Eye (tissue), 1 donor: ENCODE data around the gene ERG.

Source experiments
- DNase-seq: peaks from one replicate; pipeline ENCODE4 v3.0.0-alpha.2; 2015

ERG gene, protein sequence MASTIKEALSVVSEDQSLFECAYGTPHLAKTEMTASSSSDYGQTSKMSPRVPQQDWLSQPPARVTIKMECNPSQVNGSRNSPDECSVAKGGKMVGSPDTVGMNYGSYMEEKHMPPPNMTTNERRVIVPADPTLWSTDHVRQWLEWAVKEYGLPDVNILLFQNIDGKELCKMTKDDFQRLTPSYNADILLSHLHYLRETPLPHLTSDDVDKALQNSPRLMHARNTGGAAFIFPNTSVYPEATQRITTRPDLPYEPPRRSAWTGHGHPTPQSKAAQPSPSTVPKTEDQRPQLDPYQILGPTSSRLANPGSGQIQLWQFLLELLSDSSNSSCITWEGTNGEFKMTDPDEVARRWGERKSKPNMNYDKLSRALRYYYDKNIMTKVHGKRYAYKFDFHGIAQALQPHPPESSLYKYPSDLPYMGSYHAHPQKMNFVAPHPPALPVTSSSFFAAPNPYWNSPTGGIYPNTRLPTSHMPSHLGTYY

DNA sequence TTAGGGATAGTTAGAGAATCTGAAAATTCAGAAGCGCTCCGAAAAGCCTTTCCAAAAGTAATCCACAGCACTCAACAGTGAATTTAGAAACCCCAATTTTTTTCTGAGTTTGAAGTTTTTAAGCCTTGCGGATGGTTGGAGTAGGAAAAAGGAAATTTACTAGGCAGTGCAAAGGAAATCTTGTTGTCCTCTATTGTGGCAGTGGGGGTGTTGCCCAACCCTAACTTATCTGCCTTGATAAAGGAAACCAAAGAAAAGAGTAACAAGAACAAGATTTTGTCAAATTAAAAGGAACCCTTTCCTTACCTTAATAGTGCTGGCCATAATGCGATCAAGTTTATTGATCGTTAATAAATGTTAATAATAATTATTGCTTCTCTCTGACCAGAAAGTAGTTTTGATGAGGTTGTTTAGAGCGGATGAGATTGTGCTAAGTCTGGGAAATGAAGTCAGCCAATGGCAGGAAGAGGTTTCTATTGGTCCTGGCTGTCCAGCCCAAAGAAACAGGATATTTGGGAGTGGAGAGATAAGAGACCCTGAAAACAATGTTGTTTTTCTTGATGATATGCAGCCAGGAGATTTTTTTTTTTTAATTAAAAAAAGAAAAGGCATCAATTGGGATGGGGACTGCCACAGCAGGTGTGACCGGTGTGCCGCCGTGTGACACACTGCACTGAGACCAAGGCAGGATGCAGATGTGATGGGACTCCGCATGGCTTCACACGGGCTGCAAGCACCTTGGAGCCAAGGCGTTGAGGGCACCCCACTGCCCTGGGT lies at the start of gene ERG:
ERG (minus strand) TSS at position 421 of the 777 bp plus-strand sequence; CDS start at position 324, 97 bp downstream.
- no peak for DNase-seq

GRCh38 chr21:38544661-38545060 lies 46.4 kb upstream of the ERG start:
- no peak for DNase-seq

DNA sequence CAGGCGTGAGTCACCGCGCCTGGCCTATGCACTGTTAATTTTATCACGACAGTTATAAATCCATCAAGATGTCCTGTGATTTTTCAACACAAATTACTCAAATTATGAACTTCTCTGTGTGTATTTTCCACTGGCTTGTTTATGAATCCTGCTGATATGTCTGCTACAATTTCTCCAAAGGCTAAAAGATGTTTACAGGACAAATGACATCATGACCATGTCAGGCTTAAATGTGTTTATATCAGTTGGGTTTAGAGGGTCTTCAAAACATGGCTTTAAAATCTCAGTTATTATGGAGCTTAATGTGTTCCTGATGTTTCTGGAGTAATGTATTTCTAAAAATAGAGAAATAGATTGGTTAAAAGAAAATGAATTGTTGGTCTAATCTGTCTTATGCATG lies 44.0 kb upstream of the ERG start:
- no peak for DNase-seq

DNA sequence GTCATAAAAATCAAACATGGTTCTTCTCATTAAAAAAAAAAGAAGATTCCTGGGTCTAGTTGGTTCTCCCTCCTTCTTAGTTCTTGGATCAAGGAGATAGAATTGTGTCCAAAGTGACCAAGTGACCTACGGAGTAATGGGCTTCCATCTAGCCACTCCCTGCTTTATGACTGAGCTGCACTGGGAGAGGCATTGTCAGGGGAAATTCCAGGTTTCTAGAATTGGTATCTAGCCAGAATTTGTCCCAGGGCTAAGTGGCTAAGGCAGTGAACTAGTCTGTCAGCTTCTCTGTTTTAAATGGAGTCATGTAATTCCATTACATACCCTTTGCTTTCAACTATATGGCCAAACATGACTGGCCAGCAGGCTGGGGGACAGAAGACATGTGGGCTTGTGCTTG lies 40.1 kb upstream of the ERG start:
- DNase-seq, result no peak

DNA sequence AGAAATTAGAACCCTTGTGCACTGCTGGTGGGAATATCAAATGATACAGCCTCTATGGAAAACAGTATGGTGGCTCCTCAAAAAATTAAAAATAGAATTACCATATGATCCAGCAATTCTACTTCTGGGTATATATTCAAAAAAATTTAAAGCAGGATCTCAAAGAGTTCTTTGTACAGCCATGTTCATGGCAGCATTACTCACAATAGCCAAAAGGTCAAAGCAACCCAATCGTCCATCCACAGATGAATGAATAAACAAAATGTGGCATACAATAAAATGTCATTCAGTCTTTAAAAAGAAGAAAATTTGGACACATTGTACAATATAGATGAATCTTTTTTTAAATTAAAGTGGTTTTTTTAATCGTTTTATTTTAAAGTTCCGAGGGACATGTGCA lies 36.3 kb upstream of the ERG start:
- DNase-seq, result no peak

DNA sequence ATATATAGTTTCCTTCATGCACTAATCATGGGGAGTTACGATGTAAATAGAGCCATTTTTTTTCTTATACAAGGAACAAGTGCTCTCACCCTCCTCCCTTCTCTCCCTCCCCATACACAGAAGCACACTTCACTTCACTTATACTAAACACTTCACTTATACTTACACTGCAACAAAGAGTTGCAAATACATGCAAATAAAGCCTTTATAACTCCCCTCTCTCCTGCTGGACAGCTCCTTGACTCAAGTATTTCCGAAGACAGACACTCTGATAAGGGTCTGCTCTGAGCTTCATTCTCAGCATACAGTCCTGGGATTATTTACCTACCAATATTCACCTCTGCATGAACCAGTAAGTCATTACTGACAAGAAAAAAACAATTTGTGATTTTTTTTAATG lies 35.6 kb upstream of the ERG start:
- DNase-seq, result no peak

GRCh38 chr21:38531591-38531990 lies 33.3 kb upstream of the ERG start:
- DNase-seq, result peak; percentile 71

DNA sequence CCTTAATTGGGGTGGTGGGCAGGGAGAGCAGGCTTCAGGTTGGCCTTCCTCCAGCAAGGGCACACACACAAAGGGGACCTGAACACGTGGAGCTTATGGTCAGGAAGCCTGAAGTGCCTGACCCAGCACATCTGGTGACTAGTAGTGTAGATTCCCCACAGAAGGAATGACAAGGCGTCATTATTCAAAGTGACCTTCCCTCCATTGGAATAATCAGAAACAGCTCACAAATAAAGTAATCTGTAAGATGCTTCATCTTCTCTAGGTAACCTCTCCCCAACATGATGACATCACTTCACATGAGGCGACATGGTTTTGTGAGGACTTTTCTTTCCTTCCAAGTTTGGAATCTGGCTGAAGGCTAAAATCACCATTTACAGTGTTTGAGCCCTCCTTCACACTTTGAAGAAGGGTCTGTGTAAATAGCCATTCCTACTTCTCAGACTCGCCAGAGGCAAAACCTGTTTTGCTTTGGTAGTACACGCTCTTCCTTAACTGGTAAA lies 32.8 kb upstream of the ERG start:
- DNase-seq, result no peak

DNA sequence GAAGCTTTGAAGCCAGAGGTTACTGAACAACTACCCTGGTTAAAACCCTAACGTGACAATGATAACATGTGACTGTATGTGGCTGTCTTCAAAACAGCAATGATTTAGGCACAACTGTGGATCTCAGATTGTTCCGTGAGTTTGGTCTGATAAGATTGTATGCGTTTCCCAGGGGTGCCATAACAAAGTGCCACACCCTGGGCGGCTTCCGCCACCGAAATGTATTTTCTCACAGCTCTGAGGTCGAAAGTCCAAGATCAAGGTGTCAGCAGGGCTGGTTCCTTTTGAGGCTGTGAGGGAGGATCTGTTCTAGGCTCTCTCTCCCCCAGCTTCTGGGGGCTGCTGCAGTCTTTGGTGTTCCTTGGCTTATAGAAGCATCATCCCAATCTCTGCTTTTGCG lies 29.5 kb upstream of the ERG start:
- no peak for DNase-seq

GRCh38 chr21:38525454-38525853 lies 27.2 kb upstream of the ERG start:
- no peak for DNase-seq

GRCh38 chr21:38524168-38525153 lies 26.2 kb upstream of the ERG start:
- no peak for DNase-seq

DNA sequence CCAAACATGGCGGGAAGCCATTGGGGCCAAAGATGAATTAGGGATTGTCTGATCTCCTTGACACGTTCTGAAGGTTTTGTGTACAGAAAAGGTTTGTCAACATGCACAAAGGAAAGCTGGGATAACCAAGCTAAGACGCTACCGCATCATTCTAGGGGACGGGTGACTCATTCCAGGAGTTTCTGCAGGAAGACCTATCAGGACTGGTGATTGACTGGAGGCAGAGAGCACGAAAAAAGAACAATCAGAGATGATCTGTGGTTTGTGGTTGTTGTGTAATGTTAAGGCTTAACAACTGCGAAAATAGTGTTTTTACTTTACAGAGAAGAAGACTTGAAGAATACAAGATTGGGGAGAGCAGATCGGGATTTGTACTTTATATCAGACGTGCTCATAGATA lies 22.2 kb upstream of the ERG start:
- no peak for DNase-seq

- DNase-seq, result no peak
Measured at GRCh38 chr21:38511662-38512243, 13.5 kb upstream of the ERG start.

- no peak for DNase-seq
Measured at GRCh38 chr21:38511198-38511597, 12.9 kb upstream of the ERG start.

DNA sequence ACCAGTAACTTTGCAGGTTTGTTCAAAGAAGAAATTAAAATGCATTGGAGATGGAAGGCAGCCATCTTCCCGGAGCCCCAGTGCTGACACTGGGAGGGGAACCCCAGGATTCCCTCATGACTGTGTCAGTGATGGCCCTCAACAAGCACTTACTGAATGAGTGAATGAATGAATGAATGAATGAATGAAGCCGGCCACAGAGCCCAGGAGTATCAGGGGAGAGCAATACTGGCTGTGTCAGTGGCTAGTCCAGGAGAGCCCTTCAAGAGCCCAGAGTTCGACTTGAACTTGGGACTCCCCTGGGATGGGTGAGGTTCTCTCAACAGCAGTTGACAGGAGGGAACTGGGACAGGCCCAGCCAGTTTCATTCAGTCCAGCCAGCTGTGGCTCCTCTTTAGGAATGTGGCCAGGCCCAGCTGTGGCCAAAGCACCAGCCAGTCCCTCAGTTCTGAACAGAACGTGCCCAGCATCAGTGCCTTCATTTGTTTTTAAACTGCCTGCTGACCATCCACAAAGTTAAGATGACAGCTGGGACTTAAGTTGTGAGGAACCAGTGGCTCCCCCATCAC lies 9.2 kb upstream of the ERG start:
- no peak for DNase-seq

- DNase-seq, result peak; percentile 17
Measured at GRCh38 chr21:38506661-38507281, 8.5 kb upstream of the ERG start.

DNA sequence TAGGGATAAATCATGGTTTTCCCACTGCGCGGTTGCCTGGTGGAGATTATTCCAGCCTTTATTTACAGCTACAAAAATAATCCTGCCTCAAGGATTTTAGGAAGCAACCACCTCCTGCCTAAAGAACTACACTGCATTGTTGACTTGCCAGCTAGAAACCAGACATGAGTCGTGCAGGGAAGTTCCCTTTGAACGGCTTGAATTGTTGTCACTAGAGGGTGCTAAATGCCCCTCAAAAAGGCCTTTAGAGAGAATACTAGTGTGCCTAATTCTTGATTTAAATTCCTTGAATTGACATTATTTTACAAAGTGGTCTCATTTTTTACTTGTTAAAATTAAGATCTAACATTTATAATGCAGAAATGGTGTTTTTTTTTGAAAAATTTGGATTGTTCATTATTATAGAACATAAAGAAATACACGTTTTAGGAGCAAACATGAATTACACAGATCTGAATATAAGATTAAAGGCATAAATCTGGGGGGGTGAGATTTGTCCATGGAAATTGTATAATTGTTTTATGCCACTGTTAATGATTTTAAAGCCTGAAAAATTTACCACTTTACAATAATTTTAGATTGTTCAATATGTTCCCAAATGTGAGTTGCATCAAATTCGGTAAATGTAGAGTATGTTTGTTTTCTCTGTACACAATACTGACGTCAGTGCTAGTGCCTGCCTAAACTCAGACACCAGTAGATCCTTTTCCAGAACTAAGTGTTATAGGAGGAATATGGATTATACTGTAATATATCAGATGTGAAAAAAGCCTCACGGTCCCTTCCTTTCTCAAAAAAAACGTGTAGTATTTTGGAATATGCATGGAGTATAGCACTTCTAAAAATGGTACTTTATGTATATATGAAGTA lies 7.6 kb upstream of the ERG start:
- DNase-seq, result peak; percentile 88

- DNase-seq, result no peak
Measured at GRCh38 chr21:38504066-38504465, 5.8 kb upstream of the ERG start.

- DNase-seq, result peak; percentile 33
Measured at GRCh38 chr21:38503583-38503982, 5.3 kb upstream of the ERG start.

DNA sequence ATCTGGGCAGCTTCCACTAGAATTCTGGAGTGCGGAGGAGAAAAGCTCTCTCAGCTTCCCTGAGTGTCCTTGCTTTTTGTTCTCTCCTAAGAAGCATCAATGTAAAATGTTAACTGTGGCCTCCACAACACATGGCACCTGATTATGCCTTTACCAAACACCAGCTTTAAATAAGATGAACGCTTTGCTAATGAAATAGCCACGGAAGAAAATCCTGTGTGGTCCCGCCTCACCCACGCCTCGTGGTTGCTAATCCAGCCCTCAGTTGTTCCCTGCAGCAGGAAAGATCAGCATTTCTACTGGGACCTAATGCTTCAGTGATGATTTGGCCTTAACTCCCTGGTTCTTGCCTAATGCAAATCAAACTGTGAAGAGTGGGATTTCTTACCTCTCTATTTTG lies 1.8 kb upstream of the ERG start:
- DNase-seq, result no peak
